K562 (cell line): ENCODE data around the gene SLC9B2. TPM values are rescaled to one million over a fixed set of nuclear protein-coding genes. Genes with fewer than 3 reads are reported as not detected.

Experiments
- CTBP1 ChIP-seq: fragments of 450-650 bp; IDR thresholded peaks from 2 replicates; pipeline ENCODE4 v1.6.1; 2016; ENCODE audit warnings: borderline replicate concordance
- GABPB1 ChIP-seq: sonication (generic); formaldehyde crosslinking; IDR thresholded peaks from 2 replicates; pipeline ENCODE4 v1.8.0; 2022; ENCODE audit warnings: mild to moderate bottlenecking, missing genetic modification reagents
- HSF4 ChIP-seq: fragments of 250-450 bp; sonication (Bioruptor Pico); IDR thresholded peaks from 2 replicates; pipeline ENCODE4 v2.1.2; 2022; ENCODE audit warnings: mild to moderate bottlenecking, moderate library complexity, borderline replicate concordance
- L3MBTL2 ChIP-seq: fragments of 450-650 bp; IDR thresholded peaks from 2 replicates; pipeline ENCODE4 v1.6.1; 2016; ENCODE audit warnings: mild to moderate bottlenecking, moderate library complexity
- MEIS2 ChIP-seq: fragments of 450-650 bp; IDR thresholded peaks from 2 replicates; pipeline ENCODE4 v1.6.1; 2014; ENCODE audit warnings: mild to moderate bottlenecking; ENCODE audit not compliant: partially characterized antibody
- PHF8 ChIP-seq: fragments of 200-600 bp; sonication (generic); IDR thresholded peaks from 2 replicates; pipeline ENCODE4 v1.6.1; 2012; ENCODE audit warnings: mixed run types, mild to moderate bottlenecking, inconsistent platforms, low read length, moderate library complexity, borderline replicate concordance
- PRMT5 ChIP-seq: sonication (generic); formaldehyde crosslinking; IDR thresholded peaks from 2 replicates; pipeline ENCODE4 v1.5.0; 2020; ENCODE audit warnings: missing genetic modification reagents
- TRIM28 ChIP-seq: fragments of 450-650 bp; IDR thresholded peaks from 2 replicates; pipeline ENCODE4 v1.6.1; 2017
- YY1 ChIP-seq, 3 experiments: IDR thresholded peaks; 2 replicates each; pipeline ENCODE4 v1.6.1; 2011; ENCODE audit warnings: low read length in 2 of 3, mild to moderate bottlenecking in 2 of 3, moderate library complexity in 2 of 3, borderline replicate concordance in 1 of 3, control low read depth in 1 of 3, low read depth in 1 of 3; ENCODE audit not compliant: insufficient read depth in 3 of 3, insufficient replicate concordance in 2 of 3, control insufficient read depth in 1 of 3, insufficient read length in 1 of 3; ENCODE audit errors: extremely low read depth in 1 of 3
- ZNF224 ChIP-seq: sonication (generic); formaldehyde crosslinking; IDR thresholded peaks from 2 replicates; pipeline ENCODE4 v1.8.0; 2022; ENCODE audit warnings: mild to moderate bottlenecking, missing genetic modification reagents
- polyA plus RNA-seq, 8 experiments: library from polyadenylated mRNA; depleted of rRNA in 4 of 8; stranded (reverse) in 5 of 8; unstranded in 3 of 8; fragments of >200 nt; fragmentation: Nextera tagmentation in 2 of 8; fragmentation: Illumina TruSeq in 1 of 8; extraction: Ambion mirVana in 2 of 8; extraction: Trizol in 1 of 8; gene quantifications; 2 replicates each; pipeline versions ENCODE4 v1.2.1 to v1.2.3, GENCODE V29; 2011 to 2014; ENCODE audit warnings: inconsistent platforms in 1 of 8, missing spikeins in 1 of 8
- total RNA-seq, 7 experiments: library from RNA; depleted of rRNA in 6 of 7; stranded (reverse); fragments of >200 nt in 6 of 7; fragmentation: Illumina TruSeq in 2 of 7; extraction: Trizol in 2 of 7; gene quantifications; 2 replicates each; pipeline versions ENCODE4 v1.2.1 to v1.2.3, GENCODE V29; 2011 to 2021; ENCODE audit warnings: low replicate concordance in 1 of 7
- TF ChIP-seq, protein P1 (sequence below), 2 experiments: fragments of 450-650 bp in 1 of 2; sonication (generic) in 1 of 2; formaldehyde crosslinking in 1 of 2; IDR thresholded peaks; 2 replicates each; pipeline versions ENCODE4 v1.7.1 to v1.9.0; 2016 to 2022; ENCODE audit warnings: inconsistent platforms in 1 of 2, mild to moderate bottlenecking in 1 of 2, missing genetic modification reagents in 1 of 2
- TF ChIP-seq, protein P2 (sequence below), 3 experiments: IDR thresholded peaks in 2 of 3; conservative IDR thresholded peaks in 1 of 3; 2 replicates each; pipeline ENCODE4 v1.5.1; 2011 to 2012; ENCODE audit warnings: low read length in 3 of 3, mild to moderate bottlenecking in 3 of 3, control low read depth in 2 of 3, improper control_type of control experiment in 1 of 3, inconsistent platforms in 1 of 3, low read depth in 1 of 3, mixed read lengths in 1 of 3, moderate library complexity in 1 of 3; ENCODE audit not compliant: insufficient read depth in 2 of 3
- TF ChIP-seq, protein P3 (sequence below): fragments of 450-650 bp; IDR thresholded peaks from 2 replicates; pipeline ENCODE4 v1.6.1; 2018; ENCODE audit warnings: mild to moderate bottlenecking, low read depth; ENCODE audit not compliant: partially characterized antibody

Gene SLC9B2
- total and polyA plus RNA-seq, 9 of the 15 experiments (the other 6 are each of a cell fraction or from before 2014, with no cell fraction given): 6.6 to 14.6 (median 11.4) TPM

DNA sequence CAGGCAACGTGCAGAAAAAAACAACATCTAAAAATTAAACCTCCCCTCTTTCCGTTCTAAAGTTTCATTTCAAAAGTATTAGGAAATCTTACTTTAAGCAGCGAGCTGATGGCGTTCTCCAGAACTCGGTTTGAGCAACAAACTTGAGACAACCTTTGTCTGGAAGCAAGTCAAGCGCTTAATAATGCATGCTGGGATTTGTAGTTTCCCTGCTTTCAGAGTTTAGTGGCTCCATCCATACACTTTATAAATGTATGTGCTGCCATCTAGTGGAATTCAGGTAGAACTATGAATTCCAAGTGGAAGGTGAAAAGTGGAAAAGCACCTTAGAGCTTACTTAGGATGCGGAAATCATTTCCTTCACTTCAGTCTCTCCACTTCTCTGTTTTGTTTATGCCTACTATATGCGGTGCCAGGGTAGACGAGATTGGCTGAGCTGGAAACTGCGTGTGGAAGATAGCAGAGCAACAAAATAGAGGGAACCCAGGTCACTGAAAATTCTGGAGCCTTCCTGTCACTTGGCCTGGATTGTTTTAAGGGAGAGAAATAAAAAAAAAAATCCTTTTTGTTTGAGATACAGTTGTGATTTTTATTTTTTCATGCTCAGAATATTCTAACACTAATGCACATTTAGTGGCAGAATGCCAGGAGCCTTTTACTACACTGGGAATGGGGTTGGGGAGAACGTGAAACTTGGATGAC, 23.3 kb upstream of the SLC9B2 start, which contains the start of gene BDH2 (continued):
- TF ChIP-seq, protein P1, sequence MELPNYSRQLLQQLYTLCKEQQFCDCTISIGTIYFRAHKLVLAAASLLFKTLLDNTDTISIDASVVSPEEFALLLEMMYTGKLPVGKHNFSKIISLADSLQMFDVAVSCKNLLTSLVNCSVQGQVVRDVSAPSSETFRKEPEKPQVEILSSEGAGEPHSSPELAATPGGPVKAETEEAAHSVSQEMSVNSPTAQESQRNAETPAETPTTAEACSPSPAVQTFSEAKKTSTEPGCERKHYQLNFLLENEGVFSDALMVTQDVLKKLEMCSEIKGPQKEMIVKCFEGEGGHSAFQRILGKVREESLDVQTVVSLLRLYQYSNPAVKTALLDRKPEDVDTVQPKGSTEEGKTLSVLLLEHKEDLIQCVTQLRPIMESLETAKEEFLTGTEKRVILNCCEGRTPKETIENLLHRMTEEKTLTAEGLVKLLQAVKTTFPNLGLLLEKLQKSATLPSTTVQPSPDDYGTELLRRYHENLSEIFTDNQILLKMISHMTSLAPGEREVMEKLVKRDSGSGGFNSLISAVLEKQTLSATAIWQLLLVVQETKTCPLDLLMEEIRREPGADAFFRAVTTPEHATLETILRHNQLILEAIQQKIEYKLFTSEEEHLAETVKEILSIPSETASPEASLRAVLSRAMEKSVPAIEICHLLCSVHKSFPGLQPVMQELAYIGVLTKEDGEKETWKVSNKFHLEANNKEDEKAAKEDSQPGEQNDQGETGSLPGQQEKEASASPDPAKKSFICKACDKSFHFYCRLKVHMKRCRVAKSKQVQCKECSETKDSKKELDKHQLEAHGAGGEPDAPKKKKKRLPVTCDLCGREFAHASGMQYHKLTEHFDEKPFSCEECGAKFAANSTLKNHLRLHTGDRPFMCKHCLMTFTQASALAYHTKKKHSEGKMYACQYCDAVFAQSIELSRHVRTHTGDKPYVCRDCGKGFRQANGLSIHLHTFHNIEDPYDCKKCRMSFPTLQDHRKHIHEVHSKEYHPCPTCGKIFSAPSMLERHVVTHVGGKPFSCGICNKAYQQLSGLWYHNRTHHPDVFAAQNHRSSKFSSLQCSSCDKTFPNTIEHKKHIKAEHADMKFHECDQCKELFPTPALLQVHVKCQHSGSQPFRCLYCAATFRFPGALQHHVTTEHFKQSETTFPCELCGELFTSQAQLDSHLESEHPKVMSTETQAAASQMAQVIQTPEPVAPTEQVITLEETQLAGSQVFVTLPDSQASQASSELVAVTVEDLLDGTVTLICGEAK (IDR thresholded peaks at IDR 0.05): peak; percentile 48; the same call in 1 of the 2 replicates
- TF ChIP-seq, protein P1 (CRISPR knock-in tag; IDR thresholded peaks at IDR 0.05): no peak
- no peak for TF ChIP-seq TRIM28
- no peak for TF ChIP-seq MEIS2
- TF ChIP-seq HSF4 (CRISPR knock-in tag): no peak
- TF ChIP-seq PHF8: 0 out of 2 replicates have a peak, but pooled peaks have one; percentile 4
- TF ChIP-seq GABPB1 (CRISPR knock-in tag): peak; percentile 26; the same call in 1 of the 2 replicates
- no peak for TF ChIP-seq L3MBTL2
- TF ChIP-seq ZNF224 (CRISPR knock-in tag): no peak
- TF ChIP-seq YY1 (IDR thresholded peaks at IDR 0.05; ENCODE audit: borderline replicate concordance in 1 of 3, control insufficient read depth in 1 of 3, extremely low read depth in 1 of 3, insufficient read depth in 3 of 3, insufficient read length in 1 of 3, insufficient replicate concordance in 2 of 3, low read depth in 1 of 3, low read length in 2 of 3): peak in 2 of 3 experiments; percentile 29 to 42
- TF ChIP-seq, protein P2, sequence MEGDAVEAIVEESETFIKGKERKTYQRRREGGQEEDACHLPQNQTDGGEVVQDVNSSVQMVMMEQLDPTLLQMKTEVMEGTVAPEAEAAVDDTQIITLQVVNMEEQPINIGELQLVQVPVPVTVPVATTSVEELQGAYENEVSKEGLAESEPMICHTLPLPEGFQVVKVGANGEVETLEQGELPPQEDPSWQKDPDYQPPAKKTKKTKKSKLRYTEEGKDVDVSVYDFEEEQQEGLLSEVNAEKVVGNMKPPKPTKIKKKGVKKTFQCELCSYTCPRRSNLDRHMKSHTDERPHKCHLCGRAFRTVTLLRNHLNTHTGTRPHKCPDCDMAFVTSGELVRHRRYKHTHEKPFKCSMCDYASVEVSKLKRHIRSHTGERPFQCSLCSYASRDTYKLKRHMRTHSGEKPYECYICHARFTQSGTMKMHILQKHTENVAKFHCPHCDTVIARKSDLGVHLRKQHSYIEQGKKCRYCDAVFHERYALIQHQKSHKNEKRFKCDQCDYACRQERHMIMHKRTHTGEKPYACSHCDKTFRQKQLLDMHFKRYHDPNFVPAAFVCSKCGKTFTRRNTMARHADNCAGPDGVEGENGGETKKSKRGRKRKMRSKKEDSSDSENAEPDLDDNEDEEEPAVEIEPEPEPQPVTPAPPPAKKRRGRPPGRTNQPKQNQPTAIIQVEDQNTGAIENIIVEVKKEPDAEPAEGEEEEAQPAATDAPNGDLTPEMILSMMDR (IDR thresholded peaks at IDR 0.05 in 2 of 3, conservative IDR thresholded peaks at IDR 0.05 in 1 of 3; ENCODE audit: insufficient read depth in 2 of 3, low read depth in 1 of 3, low read length in 3 of 3): peak; percentile 55 to 89 (median 68); a peak in 5 of 6 replicates
- no peak for TF ChIP-seq PRMT5
- TF ChIP-seq, protein P3, sequence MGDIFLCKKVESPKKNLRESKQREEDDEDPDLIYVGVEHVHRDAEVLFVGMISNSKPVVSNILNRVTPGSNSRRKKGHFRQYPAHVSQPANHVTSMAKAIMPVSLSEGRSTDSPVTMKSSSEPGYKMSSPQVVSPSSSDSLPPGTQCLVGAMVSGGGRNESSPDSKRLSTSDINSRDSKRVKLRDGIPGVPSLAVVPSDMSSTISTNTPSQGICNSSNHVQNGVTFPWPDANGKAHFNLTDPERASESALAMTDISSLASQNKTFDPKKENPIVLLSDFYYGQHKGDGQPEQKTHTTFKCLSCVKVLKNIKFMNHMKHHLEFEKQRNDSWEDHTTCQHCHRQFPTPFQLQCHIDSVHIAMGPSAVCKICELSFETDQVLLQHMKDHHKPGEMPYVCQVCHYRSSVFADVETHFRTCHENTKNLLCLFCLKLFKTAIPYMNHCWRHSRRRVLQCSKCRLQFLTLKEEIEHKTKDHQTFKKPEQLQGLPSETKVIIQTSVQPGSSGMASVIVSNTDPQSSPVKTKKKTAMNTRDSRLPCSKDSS: no peak
- 0 out of 2 replicates have a peak, but pooled peaks have one; percentile 33 for TF ChIP-seq CTBP1
